Measurements from ENCODE around the gene LIPE. TPM values are rescaled to one million over a fixed set of nuclear protein-coding genes. Genes with fewer than 3 reads are reported as not detected.
A peak's percentile ranks its signal among the peaks of the same experiment; 100 is the strongest.

LIPE gene
- total and polyA plus RNA-seq, 4 donors: 3.6 to 7.7 (median 4.5) TPM

DNA sequence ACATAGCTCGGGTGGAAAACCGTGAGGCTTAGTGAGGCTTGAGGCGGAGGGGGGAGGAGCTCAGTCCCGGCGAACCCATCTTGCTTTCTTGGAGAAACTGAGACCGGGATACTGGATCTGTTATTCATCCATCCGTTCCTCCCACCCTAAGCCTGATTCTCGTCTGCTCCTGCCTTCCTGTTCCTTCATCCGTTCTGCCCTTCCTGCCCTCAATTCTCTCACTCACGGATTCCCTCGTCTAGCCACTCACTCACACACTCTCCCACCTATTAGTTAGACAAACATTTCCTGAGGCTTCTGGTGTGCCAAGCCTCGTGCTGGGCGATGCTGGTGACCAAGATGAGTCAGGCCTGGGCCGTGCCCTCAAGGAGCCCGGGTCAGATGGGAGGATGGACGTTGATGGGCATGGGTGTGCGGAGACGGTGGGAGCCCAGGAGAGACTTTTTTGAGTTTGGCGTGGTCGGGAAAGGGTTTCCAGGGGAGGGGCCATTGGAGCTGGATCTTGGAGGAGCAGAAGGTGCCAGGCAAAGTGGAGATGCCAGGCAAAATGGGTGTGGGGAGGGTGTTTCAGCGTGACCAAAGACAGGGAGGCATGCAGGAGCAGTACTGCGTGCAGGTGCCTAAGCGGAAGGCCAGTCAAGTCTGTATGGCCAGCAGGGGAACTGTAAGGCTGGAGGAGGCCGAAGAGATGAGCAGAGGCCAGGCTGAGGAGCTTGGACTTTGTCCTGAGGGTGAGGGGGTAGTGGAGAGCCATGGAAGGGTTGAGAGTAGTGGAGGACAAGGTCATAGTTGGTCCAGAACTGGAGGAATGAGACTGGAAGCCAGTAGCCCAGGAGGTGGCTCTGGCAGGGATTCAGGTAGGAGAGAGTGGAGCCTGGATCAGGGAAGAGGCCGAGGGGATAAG, 29.7 kb downstream of the LIPE start:
- ATAC-seq (ENCODE audit: insufficient read depth, low FRiP score): no peak
- peak overlapping the region; percentile 27 to 62 for H3K27ac ChIP-seq (ENCODE audit: low read depth in 1 of 2, low read length in 1 of 2)
- H3K9me3 ChIP-seq (ENCODE audit: control insufficient read depth in 4 of 4, insufficient read depth in 3 of 4, low read length in 3 of 4): no peaks in the 10 kb centered on the region
- H3K4me1 ChIP-seq (ENCODE audit: control insufficient read depth in 5 of 5, insufficient read depth in 5 of 5, low read length in 5 of 5): peaks cover 2 to 22% (median 8%) of the 10 kb centered on the region in 5 donors
- H3K9ac ChIP-seq (ENCODE audit: insufficient read depth in 1 of 2, low read length in 2 of 2): peak overlapping the region; percentile 93 to 95
- no peak for DNase-seq
- WGBS, 2 donors: 24 to 25% methylated on average over 25 of the region's 25 CpGs
- H3K4me3 ChIP-seq: peak overlapping the region; percentile 7
- H3K27me3 ChIP-seq (ENCODE audit: control insufficient read depth in 3 of 3, insufficient read depth in 3 of 3, low read length in 2 of 3): no peaks in the 10 kb centered on the region
- no peaks in the 10 kb centered on the region for H3K36me3 ChIP-seq (ENCODE audit: control insufficient read depth in 4 of 4, insufficient read depth in 4 of 4, low read length in 4 of 4)
- TF ChIP-seq, protein P1, sequence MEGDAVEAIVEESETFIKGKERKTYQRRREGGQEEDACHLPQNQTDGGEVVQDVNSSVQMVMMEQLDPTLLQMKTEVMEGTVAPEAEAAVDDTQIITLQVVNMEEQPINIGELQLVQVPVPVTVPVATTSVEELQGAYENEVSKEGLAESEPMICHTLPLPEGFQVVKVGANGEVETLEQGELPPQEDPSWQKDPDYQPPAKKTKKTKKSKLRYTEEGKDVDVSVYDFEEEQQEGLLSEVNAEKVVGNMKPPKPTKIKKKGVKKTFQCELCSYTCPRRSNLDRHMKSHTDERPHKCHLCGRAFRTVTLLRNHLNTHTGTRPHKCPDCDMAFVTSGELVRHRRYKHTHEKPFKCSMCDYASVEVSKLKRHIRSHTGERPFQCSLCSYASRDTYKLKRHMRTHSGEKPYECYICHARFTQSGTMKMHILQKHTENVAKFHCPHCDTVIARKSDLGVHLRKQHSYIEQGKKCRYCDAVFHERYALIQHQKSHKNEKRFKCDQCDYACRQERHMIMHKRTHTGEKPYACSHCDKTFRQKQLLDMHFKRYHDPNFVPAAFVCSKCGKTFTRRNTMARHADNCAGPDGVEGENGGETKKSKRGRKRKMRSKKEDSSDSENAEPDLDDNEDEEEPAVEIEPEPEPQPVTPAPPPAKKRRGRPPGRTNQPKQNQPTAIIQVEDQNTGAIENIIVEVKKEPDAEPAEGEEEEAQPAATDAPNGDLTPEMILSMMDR (IDR thresholded peaks at IDR 0.05; ENCODE audit: control extremely low read depth, extremely low read depth): no peak

DNA sequence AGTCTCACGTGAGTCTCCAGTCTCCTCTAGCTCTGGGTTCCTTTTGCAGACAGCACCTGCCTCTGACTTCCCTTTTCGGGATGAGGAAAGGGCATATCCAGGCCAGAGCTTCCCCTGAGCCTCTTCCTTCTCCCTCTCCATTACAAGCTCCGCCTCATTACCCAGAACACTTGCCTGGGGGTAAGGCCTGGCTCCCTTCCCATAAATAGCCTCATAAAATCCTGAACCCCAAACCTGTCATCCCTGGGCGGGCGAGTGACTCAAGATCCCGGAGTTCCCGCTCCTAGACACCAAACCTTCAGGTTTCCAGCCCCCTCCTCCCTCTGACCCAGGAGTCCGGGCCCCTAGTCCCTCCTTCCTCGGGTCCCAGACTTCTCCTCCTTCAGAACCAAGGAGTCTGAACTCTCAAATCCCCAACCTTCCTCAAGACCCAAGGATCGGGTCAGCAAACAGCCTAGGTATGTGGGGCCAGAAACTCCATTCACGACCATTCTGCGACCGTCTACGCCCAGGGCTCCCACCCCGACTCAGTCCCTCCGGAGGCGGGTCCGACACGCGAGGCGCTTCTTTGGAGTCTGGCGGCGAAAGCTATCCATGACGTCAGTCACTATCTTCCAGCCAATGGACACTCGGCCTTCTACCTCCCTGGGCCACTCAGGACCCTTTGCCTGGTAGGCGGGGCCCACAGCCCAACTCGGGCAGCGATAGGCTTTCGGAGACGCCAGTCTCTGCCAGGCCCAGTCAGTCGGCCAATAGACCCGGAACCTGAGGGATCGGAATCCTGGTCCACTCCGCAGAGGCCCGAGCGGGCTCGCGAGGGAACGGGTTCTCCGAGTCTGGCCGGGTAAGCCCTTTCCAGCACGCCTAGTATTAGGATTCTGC, 30.6 kb downstream of the LIPE start:
- TF ChIP-seq, protein P1 (IDR thresholded peaks at IDR 0.05; ENCODE audit: control extremely low read depth, extremely low read depth): no peak
- H3K27ac ChIP-seq (ENCODE audit: low read depth in 1 of 2, low read length in 1 of 2): peak overlapping the region; percentile 62 to 78

GRCh38 chr19:42394751-42395150, 32.4 kb downstream of the LIPE start:
- WGBS, 2 donors: 85 to 95% methylated on average over 8 of the region's 8 CpGs
- Histone ChIP-seq H3K27ac (ENCODE audit: low read depth in 1 of 2, low read length in 1 of 2) (no peak overlapping the region), H3K4me3 (no peak overlapping the region), H3K36me3 (ENCODE audit: control insufficient read depth in 4 of 4, insufficient read depth in 4 of 4, low read length in 4 of 4) (no peaks in the 10 kb centered on the region), H3K9me3 (ENCODE audit: control insufficient read depth in 4 of 4, insufficient read depth in 3 of 4, low read length in 3 of 4) (peaks cover 0 to 2% (median 0%) of the 10 kb centered on the region in 4 donors), H3K4me1 (ENCODE audit: control insufficient read depth in 5 of 5, insufficient read depth in 5 of 5, low read length in 5 of 5) (peaks cover 0 to 16% (median 8%) of the 10 kb centered on the region in 5 donors), H3K27me3 (ENCODE audit: control insufficient read depth in 3 of 3, insufficient read depth in 3 of 3, low read length in 2 of 3) (peaks cover 0 to 23% (median 10%) of the 10 kb centered on the region in 3 donors), H3K9ac (ENCODE audit: insufficient read depth in 1 of 2, low read length in 2 of 2) (no peak overlapping the region)
- TF ChIP-seq, protein P1 (IDR thresholded peaks at IDR 0.05; ENCODE audit: control extremely low read depth, extremely low read depth): no peak
- no peak for ATAC-seq (ENCODE audit: insufficient read depth, low FRiP score)
- peak in 1 of 3 donors; percentile 22 for DNase-seq

More for the DNA sequence above, 30.6 kb downstream of the LIPE start:
- no peaks in the 10 kb centered on the region for H3K9me3 ChIP-seq (ENCODE audit: control insufficient read depth in 4 of 4, insufficient read depth in 3 of 4, low read length in 3 of 4)
- peak; percentile 99 to 100 (median 100) for DNase-seq
- peaks cover 2 to 22% (median 8%) of the 10 kb centered on the region in 5 donors for H3K4me1 ChIP-seq (ENCODE audit: control insufficient read depth in 5 of 5, insufficient read depth in 5 of 5, low read length in 5 of 5)
- H3K27me3 ChIP-seq (ENCODE audit: control insufficient read depth in 3 of 3, insufficient read depth in 3 of 3, low read length in 2 of 3): peaks cover 0 to 7% (median 0%) of the 10 kb centered on the region in 3 donors
- ATAC-seq (ENCODE audit: insufficient read depth, low FRiP score): peak; percentile 96
- H3K4me3 ChIP-seq: peak overlapping the region; percentile 7
- 2 to 5% methylated on average over 42 of the region's 42 CpGs for WGBS, 2 donors
- H3K36me3 ChIP-seq (ENCODE audit: control insufficient read depth in 4 of 4, insufficient read depth in 4 of 4, low read length in 4 of 4): no peaks in the 10 kb centered on the region
- peak overlapping the region; percentile 93 to 95 for H3K9ac ChIP-seq (ENCODE audit: insufficient read depth in 1 of 2, low read length in 2 of 2)
